ENCODE results near the gene TMCO2.

GRCh38 chr1:40247655-40248054 is at the start of gene TMCO2:
- TF ChIP-seq CTCF (IDR thresholded peaks at IDR 0.05; ENCODE audit: low read depth, low read length, poor library complexity, severe bottlenecking): no peak
- TF ChIP-seq EZH2phosphoT487 (IDR thresholded peaks at IDR 0.05; ENCODE audit: borderline replicate concordance, low read length): no peak
